C4-2B (cell line): Measurements from ENCODE around the gene SNX14.

Experiments
- ZFX ChIP-seq: fragments of 450-650 bp; IDR thresholded peaks from 2 replicates; pipeline ENCODE4 v1.6.1; 2017
- TF ChIP-seq, protein P1 (sequence below): fragments of 450-650 bp; conservative IDR thresholded peaks from 2 replicates; pipeline ENCODE4 v1.5.1; 2017; ENCODE audit warnings: mild to moderate bottlenecking

DNA sequence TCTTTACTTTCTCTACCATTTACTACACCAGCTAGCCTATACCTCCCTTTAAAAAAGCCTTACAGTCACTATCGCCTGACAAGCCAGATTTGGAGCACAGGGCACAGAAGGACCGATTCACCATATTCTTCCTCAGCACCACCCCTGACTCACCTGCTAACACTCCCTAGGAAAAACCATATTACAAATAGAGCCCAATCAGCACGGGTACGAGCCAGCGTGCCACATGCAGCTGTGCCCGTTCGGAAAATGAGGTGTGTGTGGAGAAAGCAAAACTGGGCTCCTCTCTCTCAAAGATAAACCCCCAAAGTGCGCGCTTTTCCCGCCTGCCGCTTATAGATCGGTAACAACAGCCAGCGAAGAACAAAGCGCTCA is 47.9 kb upstream of the SNX14 start:
- no peak for TF ChIP-seq ZFX
- TF ChIP-seq, protein P1, sequence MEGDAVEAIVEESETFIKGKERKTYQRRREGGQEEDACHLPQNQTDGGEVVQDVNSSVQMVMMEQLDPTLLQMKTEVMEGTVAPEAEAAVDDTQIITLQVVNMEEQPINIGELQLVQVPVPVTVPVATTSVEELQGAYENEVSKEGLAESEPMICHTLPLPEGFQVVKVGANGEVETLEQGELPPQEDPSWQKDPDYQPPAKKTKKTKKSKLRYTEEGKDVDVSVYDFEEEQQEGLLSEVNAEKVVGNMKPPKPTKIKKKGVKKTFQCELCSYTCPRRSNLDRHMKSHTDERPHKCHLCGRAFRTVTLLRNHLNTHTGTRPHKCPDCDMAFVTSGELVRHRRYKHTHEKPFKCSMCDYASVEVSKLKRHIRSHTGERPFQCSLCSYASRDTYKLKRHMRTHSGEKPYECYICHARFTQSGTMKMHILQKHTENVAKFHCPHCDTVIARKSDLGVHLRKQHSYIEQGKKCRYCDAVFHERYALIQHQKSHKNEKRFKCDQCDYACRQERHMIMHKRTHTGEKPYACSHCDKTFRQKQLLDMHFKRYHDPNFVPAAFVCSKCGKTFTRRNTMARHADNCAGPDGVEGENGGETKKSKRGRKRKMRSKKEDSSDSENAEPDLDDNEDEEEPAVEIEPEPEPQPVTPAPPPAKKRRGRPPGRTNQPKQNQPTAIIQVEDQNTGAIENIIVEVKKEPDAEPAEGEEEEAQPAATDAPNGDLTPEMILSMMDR, result no peak
